Endothelial cell of umbilical vein (primary cell): Measurements from ENCODE around the gene PPIE. TPM values are rescaled to one million over a fixed set of nuclear protein-coding genes. Genes with fewer than 3 reads are reported as not detected.

Experiments
- BruUV-seq: library from RNA; stranded (reverse); fragments of 400-500 nt; replicated peaks from 2 replicates; lab custom pipeline; 2021; lab: Mats Ljungman, UMichigan
- CTCF ChIA-PET: fragments of 300-600, 350-600 bp; sonication (Branson Sonifier 250); formaldehyde crosslinking; loops from one replicate; lab custom pipeline; 2021; ENCODE audit warnings: antibody characterized with exemption, inconsistent platforms; lab: Charles Lee
- POLR2A ChIA-PET: fragments of 300-600, 350-600 bp; sonication (Branson Sonifier 250); formaldehyde crosslinking; loops from one replicate; lab custom pipeline; 2021; ENCODE audit warnings: antibody characterized with exemption, inconsistent platforms; lab: Charles Lee
- DNase-seq: peaks from one replicate; pipeline ENCODE4 v3.0.0-alpha.2; 2011; ENCODE audit warnings: low read depth, low spot score
- FAIRE-seq: peaks from 2 replicates; lab custom pipeline; 2011; peaks lifted over from hg19 to GRCh38; lab: Jason Lieb, UNC
- H2AFZ ChIP-seq: 2 replicates; pipeline ENCODE4 v1.6.0; 2012; ENCODE audit warnings: low read depth, low read length, control low read depth, inconsistent platforms
- H3K27ac ChIP-seq: 2 replicates; pipeline ENCODE4 v1.5.1; 2011; ENCODE audit warnings: low read depth, mild to moderate bottlenecking, control low read depth, low read length, moderate library complexity; ENCODE audit not compliant: insufficient read depth
- H3K27me3 ChIP-seq, 2 experiments: 2 replicates each; pipeline versions ENCODE4 v1.6.0 to v1.6.1; 2011; ENCODE audit warnings: low read length in 2 of 2, mixed read lengths in 1 of 2; ENCODE audit not compliant: control insufficient read depth in 2 of 2, insufficient read depth in 2 of 2
- H3K36me3 ChIP-seq, 2 experiments: 2 replicates in 1 of 2; 3 replicates in 1 of 2; pipeline ENCODE4 v1.5.1; 2011; ENCODE audit warnings: low read length in 2 of 2, mild to moderate bottlenecking in 1 of 2, moderate library complexity in 1 of 2; ENCODE audit not compliant: control insufficient read depth in 2 of 2, insufficient read depth in 2 of 2; ENCODE audit errors: extremely low read depth in 1 of 2
- H3K4me1 ChIP-seq: 3 replicates; pipeline ENCODE4 v1.5.1; 2011; ENCODE audit warnings: mild to moderate bottlenecking, low read length; ENCODE audit not compliant: control insufficient read depth, insufficient read depth; ENCODE audit errors: extremely low read depth
- H3K4me2 ChIP-seq: 2 replicates; pipeline ENCODE4 v1.6.1; 2011; ENCODE audit warnings: low read length, control low read depth, mixed read lengths; ENCODE audit not compliant: insufficient read depth
- H3K4me3 ChIP-seq, 3 experiments: fragments of 200-600 bp in 1 of 3; sonication (generic), shearing (Covaris generic) in 1 of 3; replicated peaks in 1 of 3; 2 replicates each; pipeline ENCODE4 v1.5.1; 2011 to 2016; ENCODE audit warnings: control low read depth in 3 of 3, low read length in 3 of 3, mild to moderate bottlenecking in 2 of 3, inconsistent platforms in 1 of 3, low read depth in 1 of 3, moderate library complexity in 1 of 3; ENCODE audit not compliant: insufficient read depth in 1 of 3
- H3K79me2 ChIP-seq: 2 replicates; pipeline ENCODE4 v1.6.0; 2012; ENCODE audit warnings: low read length, inconsistent platforms; ENCODE audit not compliant: control insufficient read depth, insufficient read depth
- H3K9ac ChIP-seq: replicated peaks from 2 replicates; pipeline ENCODE3; 2011; ENCODE audit warnings: low read length, control low read depth; ENCODE audit not compliant: insufficient read depth; ENCODE audit errors: extremely low read depth
- H3K9me1 ChIP-seq: replicated peaks from 3 replicates; pipeline ENCODE4 v1.6.0; 2011; ENCODE audit warnings: mild to moderate bottlenecking, low read length; ENCODE audit not compliant: control insufficient read depth, insufficient read depth; ENCODE audit errors: extremely low read depth
- H3K9me3 ChIP-seq: replicated peaks from 2 replicates; pipeline ENCODE4 v1.5.1; 2012; ENCODE audit warnings: low read length, inconsistent platforms; ENCODE audit not compliant: control insufficient read depth, insufficient read depth
- H4K20me1 ChIP-seq: replicated peaks from 2 replicates; pipeline ENCODE3; 2011; ENCODE audit warnings: mild to moderate bottlenecking, low read length; ENCODE audit not compliant: control insufficient read depth, insufficient read depth; ENCODE audit errors: extremely low read depth
- EZH2 ChIP-seq: IDR thresholded peaks from 2 replicates; pipeline ENCODE4 v1.6.1; 2012; ENCODE audit warnings: borderline replicate concordance, low read depth, mild to moderate bottlenecking, moderate library complexity, low read length, inconsistent platforms; ENCODE audit not compliant: severe bottlenecking
- FOS ChIP-seq: IDR thresholded peaks from 2 replicates; pipeline ENCODE4 v1.6.1; 2011; ENCODE audit warnings: mild to moderate bottlenecking, low read length, moderate library complexity, borderline replicate concordance; ENCODE audit not compliant: insufficient read depth
- GATA2 ChIP-seq: IDR thresholded peaks from 2 replicates; pipeline ENCODE4 v1.7.0; 2011; ENCODE audit warnings: low read depth, mild to moderate bottlenecking, moderate library complexity, mixed read lengths, low read length; ENCODE audit not compliant: insufficient read length, insufficient read depth
- JUN ChIP-seq: IDR thresholded peaks from 2 replicates; pipeline ENCODE4 v1.6.1; 2011; ENCODE audit warnings: borderline replicate concordance, low read depth; ENCODE audit not compliant: insufficient read length, insufficient read depth
- MAX ChIP-seq: IDR thresholded peaks from 2 replicates; pipeline ENCODE4 v1.6.1; 2011; ENCODE audit not compliant: insufficient read depth, insufficient read length
- MYC ChIP-seq: IDR thresholded peaks from one replicate; pipeline ENCODE4 v1.6.1; 2011; ENCODE audit warnings: mild to moderate bottlenecking, low read depth, low read length
- POLR2A ChIP-seq: IDR thresholded peaks from 2 replicates; pipeline ENCODE4 v1.6.1; 2012; ENCODE audit warnings: low read depth, mild to moderate bottlenecking, control low read depth, low read length
- POLR2AphosphoS5 ChIP-seq: IDR thresholded peaks from 2 replicates; pipeline ENCODE4 v1.6.1; 2012; ENCODE audit warnings: low read depth, mild to moderate bottlenecking, control low read depth, low read length, moderate library complexity; ENCODE audit not compliant: insufficient read depth
- dilution Hi-C: fragments of 300-500 bp; cut with MboI; formaldehyde crosslinking; loops from one replicate; pipeline ENCODE4 v1.15.0; 2019; ENCODE audit warnings: low sequenced_read_pairs; ENCODE audit not compliant: extremely low pct_ligation_motif_present
- intact Hi-C: fragments of 100-400 bp; cut with micrococcal nuclease; formaldehyde crosslinking; loops from one replicate; pipeline ENCODE4 v1.10.0; 2022
- polyA plus RNA-seq, 4 experiments: library from polyadenylated mRNA; depleted of rRNA in 3 of 4; stranded (reverse) in 3 of 4; unstranded in 1 of 4; fragments of >200 nt; gene quantifications; 2 replicates each; pipeline versions ENCODE4 v1.2.1 to v1.2.3, GENCODE V29; 2011 to 2012; ENCODE audit warnings: missing spikeins in 1 of 4
- total RNA-seq: library from RNA; stranded (reverse); gene quantifications from 2 replicates; pipeline ENCODE4 v1.2.3, GENCODE V29; 2021
- TF ChIP-seq, protein P1 (sequence below), 2 donors: IDR thresholded peaks; 1 replicate in 1 of 2; 2 replicates in 1 of 2; pipeline ENCODE4 v1.5.1; 2011; ENCODE audit warnings: low read length in 2 of 2, mild to moderate bottlenecking in 2 of 2, moderate library complexity in 2 of 2, control low read depth in 1 of 2, inconsistent platforms in 1 of 2, low read depth in 1 of 2; ENCODE audit not compliant: insufficient read depth in 1 of 2; ENCODE audit errors: extremely low read depth in 1 of 2

PPIE gene
- total and polyA plus RNA-seq, 2 donors (not counting 3 experiments of a cell fraction or from before 2014, with no cell fraction given): 44.4 to 74.9 TPM

- Histone ChIP-seq H3K4me2 (no peak overlapping the region), H3K9ac (no peak overlapping the region), H4K20me1 (no peaks in the 10 kb centered on the region), H3K4me3 (no peak overlapping the region), H3K79me2 (no peaks in the 10 kb centered on the region), H3K27ac (no peak overlapping the region), H2AFZ (no peak overlapping the region), H3K36me3 (no peaks in the 10 kb centered on the region), H3K9me1 (no peaks in the 10 kb centered on the region), H3K9me3 (no peaks in the 10 kb centered on the region), H3K27me3 (peaks cover 42 to 74% of the 10 kb centered on the region in 2 experiments), H3K4me1 (peaks cover 5% of the 10 kb centered on the region)
- FAIRE-seq (no peak), DNase-seq (no peak)
- TF ChIP-seq JUN (no peak), POLR2A (no peak), POLR2AphosphoS5 (no peak), EZH2 (no peak), MAX (no peak), GATA2 (no peak), FOS (no peak), MYC (no peak)
- TF ChIP-seq, protein P1, sequence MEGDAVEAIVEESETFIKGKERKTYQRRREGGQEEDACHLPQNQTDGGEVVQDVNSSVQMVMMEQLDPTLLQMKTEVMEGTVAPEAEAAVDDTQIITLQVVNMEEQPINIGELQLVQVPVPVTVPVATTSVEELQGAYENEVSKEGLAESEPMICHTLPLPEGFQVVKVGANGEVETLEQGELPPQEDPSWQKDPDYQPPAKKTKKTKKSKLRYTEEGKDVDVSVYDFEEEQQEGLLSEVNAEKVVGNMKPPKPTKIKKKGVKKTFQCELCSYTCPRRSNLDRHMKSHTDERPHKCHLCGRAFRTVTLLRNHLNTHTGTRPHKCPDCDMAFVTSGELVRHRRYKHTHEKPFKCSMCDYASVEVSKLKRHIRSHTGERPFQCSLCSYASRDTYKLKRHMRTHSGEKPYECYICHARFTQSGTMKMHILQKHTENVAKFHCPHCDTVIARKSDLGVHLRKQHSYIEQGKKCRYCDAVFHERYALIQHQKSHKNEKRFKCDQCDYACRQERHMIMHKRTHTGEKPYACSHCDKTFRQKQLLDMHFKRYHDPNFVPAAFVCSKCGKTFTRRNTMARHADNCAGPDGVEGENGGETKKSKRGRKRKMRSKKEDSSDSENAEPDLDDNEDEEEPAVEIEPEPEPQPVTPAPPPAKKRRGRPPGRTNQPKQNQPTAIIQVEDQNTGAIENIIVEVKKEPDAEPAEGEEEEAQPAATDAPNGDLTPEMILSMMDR (IDR thresholded peaks at IDR 0.05; ENCODE audit: extremely low read depth in 1 of 2, insufficient read depth in 1 of 2, low read depth in 1 of 2, low read length in 2 of 2): no peak
- intact Hi-C loops (no loop called here), dilution Hi-C loops (no loop called here)
- ChIA-PET POLR2A (no interaction called here), CTCF (interaction anchor here (0.8 to 4.6 kb wide), 3 partner anchors 10 to 124 kb away, joined by 3 to 14 read pairs (median 3); no protein-coding TSS in a partner anchor)
- BruUV-seq: no TSS peak
Observed at GRCh38 chr1:39729842-39730241, 8.8 kb upstream of the PPIE start.
